ENCODE data around the gene TSPEAR. TPM values are rescaled to one million over a fixed set of nuclear protein-coding genes. Genes with fewer than 3 reads are reported as not detected.
A peak's percentile ranks its signal among the peaks of the same experiment; 100 is the strongest.

The TSPEAR gene
- total RNA-seq, 1 donor from 2014 or later, result 0.06 TPM

- no peak for DNase-seq (ENCODE audit: low spot score)
Measured at GRCh38 chr21:44490816-44491215, 220.6 kb downstream of the TSPEAR start.

- no peak for DNase-seq (ENCODE audit: low spot score)
Measured at GRCh38 chr21:44490405-44490804, 221.0 kb downstream of the TSPEAR start.

GRCh38 chr21:44489962-44490361 is 221.4 kb downstream of the TSPEAR start:
- DNase-seq (ENCODE audit: low spot score), result no peak

- DNase-seq (ENCODE audit: low spot score), result no peak
Measured at GRCh38 chr21:44487831-44488230, 223.5 kb downstream of the TSPEAR start.

- DNase-seq (ENCODE audit: low spot score), result no peak
Measured at GRCh38 chr21:44486302-44486701, 225.1 kb downstream of the TSPEAR start.

- DNase-seq (ENCODE audit: low spot score), result no peak
Measured at GRCh38 chr21:44485796-44486195, 225.6 kb downstream of the TSPEAR start.

- DNase-seq (ENCODE audit: low spot score), result peak; percentile 54
Measured at GRCh38 chr21:44485254-44485793, 226.0 kb downstream of the TSPEAR start.

- DNase-seq (ENCODE audit: low spot score), result no peak
Measured at GRCh38 chr21:44484498-44485253, 226.7 kb downstream of the TSPEAR start.

- no peak for DNase-seq (ENCODE audit: low spot score)
Measured at GRCh38 chr21:44483288-44484237, 227.8 kb downstream of the TSPEAR start.

- no peak for DNase-seq (ENCODE audit: low spot score)
Measured at GRCh38 chr21:44482581-44483287, 228.6 kb downstream of the TSPEAR start.

- DNase-seq (ENCODE audit: low spot score), result no peak
Measured at GRCh38 chr21:44480200-44481053, 230.9 kb downstream of the TSPEAR start.

- DNase-seq (ENCODE audit: low spot score), result peak; percentile 41
Measured at GRCh38 chr21:44479556-44480199, 231.7 kb downstream of the TSPEAR start.

GRCh38 chr21:44478801-44479167 is 232.6 kb downstream of the TSPEAR start:
- DNase-seq (ENCODE audit: low spot score), result no peak

- DNase-seq (ENCODE audit: low spot score), result no peak
Measured at GRCh38 chr21:44478124-44478800, 233.1 kb downstream of the TSPEAR start.

GRCh38 chr21:44477712-44478111 is 233.7 kb downstream of the TSPEAR start:
- DNase-seq (ENCODE audit: low spot score), result no peak

- no peak for DNase-seq (ENCODE audit: low spot score)
Measured at GRCh38 chr21:44477131-44477530, 234.2 kb downstream of the TSPEAR start.

GRCh38 chr21:44475266-44475845 is 236.0 kb downstream of the TSPEAR start:
- DNase-seq (ENCODE audit: low spot score), result peak; percentile 38

- no peak for DNase-seq (ENCODE audit: low spot score)
Measured at GRCh38 chr21:44473915-44474555, 237.3 kb downstream of the TSPEAR start.

- no peak for DNase-seq (ENCODE audit: low spot score)
Measured at GRCh38 chr21:44471996-44472395, 239.4 kb downstream of the TSPEAR start.
